ENCODE measurements around the gene CALHM6.

The CALHM6 gene

DNA sequence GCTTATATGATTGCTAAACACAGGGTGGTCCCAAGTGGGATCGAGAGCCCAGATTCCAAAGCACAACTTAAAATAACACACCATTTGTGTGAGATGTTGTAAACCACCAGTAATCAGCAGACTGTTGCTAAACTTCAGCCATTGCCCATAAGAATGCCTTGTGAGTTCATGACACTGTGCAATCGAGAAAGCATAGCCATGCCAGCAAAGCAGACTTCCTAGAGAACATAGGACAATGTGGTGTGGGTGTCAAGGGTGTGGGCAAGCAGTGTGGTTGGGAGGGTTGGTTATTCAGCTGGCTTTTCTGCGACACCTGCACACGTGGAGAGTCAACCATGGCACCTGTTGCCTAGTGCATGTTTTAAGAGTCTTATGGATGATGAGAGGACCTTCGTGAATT, 16.1 kb upstream of the CALHM6 start:
- no peak for DNase-seq (ENCODE audit: low spot score)

GRCh38 chr6:116446399-116446798, 14.8 kb upstream of the CALHM6 start:
- no peak for DNase-seq (ENCODE audit: low spot score)

- DNase-seq (ENCODE audit: low spot score) = no peak
Observed at GRCh38 chr6:116447052-116447451, 14.1 kb upstream of the CALHM6 start.

- DNase-seq (ENCODE audit: low spot score) = no peak
Observed at GRCh38 chr6:116447496-116448011, 13.6 kb upstream of the CALHM6 start.

GRCh38 chr6:116449565-116449964, 11.6 kb upstream of the CALHM6 start:
- no peak for DNase-seq (ENCODE audit: low spot score)

GRCh38 chr6:116450185-116450710, 10.9 kb upstream of the CALHM6 start:
- DNase-seq (ENCODE audit: low spot score) = no peak

GRCh38 chr6:116450769-116451740, 10.1 kb upstream of the CALHM6 start:
- DNase-seq (ENCODE audit: low spot score) = no peak

DNA sequence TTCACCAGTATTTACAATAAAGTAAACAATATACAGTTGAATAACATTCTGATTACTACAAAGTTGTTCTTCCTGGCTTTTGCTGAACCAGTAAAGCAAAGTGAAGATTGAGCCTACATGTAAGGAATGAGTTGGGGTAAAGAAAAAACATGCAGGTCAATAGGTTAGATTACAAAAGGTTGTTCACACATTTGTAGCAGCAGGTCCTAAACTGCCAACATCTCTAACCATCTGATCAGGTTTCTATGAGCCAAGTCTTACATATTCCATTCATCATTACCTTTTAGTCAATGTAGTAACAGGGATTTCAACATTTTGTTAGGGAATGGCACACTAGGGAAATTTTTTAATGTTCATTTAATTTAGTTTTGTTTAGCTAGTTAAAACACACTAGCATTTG, 9.3 kb upstream of the CALHM6 start:
- no peak for DNase-seq (ENCODE audit: low spot score)

DNA sequence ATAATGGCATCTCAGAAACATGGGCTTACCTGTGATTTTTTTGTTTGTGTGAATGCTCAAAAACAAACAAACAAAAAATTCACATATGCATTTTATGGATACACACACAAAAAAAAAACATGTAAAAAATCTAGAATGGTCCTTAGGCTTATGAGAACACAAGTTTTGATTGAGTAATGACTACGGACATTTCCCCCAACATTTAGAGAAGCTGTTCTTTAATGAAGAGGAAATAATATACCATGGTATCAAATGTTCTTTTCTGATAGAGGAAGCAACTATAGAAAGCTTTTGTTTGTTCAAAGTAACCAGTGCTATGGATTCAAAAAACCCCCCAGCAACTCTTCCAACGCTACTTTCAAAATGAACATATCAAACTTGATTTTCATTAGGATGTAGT, 8.6 kb upstream of the CALHM6 start:
- no peak for DNase-seq (ENCODE audit: low spot score)

DNA sequence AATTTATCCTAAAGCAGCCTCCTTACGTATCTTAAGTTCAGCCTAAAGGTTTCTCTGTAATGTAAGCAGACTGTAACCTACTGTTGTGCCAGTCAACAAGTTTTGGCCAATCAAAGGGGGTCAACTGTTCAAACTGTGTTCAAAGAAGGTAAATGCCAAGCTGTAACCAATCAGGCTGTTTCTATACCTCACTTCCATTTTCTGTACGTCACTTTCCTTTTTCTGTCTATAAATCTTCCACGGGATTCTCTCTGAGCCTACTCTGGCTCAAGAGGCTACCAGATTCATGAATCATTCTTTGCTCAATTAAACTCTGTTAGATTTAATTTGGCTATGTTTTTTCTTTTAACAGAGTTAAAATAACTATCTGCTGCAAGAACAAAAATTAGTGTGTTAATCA, 5.1 kb upstream of the CALHM6 start:
- DNase-seq (ENCODE audit: low spot score) = no peak

DNA sequence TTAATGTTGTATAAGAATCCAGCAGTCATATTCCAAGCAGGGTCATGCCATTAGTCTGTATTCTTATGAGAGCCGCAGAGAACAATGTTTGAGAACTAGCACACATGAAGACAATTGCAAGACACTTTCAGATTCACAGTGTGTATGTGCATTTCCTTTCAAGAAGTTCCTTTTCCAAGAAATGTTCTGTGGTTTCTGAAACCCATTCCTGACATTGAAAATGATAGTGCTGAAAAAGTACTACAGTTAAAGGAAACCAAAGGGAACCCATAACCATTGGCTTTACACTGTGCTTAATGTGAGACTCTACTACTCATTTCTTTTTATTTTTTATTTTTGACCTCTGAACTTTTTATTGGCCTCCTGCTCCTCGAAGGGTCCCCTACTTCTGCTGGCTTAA, 4.2 kb upstream of the CALHM6 start:
- no peak for DNase-seq (ENCODE audit: low spot score)

DNA sequence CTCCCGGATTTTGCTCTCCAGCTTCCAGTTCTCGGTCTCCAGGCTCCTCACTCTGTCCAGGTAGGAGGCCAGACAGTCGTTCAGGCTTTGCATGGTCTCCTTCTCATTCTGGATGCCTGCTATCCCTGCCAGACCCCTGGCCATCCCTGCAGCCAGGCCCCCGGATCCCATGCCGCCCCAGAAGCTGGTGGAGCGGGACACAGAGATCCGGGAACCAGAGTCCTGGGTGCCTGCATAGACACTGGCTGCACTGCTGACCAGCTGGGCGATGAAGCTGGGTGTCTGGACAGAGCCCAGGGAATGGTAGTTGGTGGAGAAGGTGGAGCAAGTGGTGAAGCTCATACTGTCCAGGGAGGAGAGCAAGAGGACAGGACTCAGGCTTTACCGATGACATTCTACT, 2.9 kb upstream of the CALHM6 start:
- no peak for DNase-seq (ENCODE audit: low spot score)

GRCh38 chr6:116459927-116460326, 1.2 kb upstream of the CALHM6 start:
- no peak for DNase-seq (ENCODE audit: low spot score)

- peak; percentile 77 for DNase-seq (ENCODE audit: low spot score)
Observed at GRCh38 chr6:116461932-116462885, 1.0 kb downstream of the CALHM6 start.

GRCh38 chr6:116463301-116463700, 2.1 kb downstream of the CALHM6 start:
- DNase-seq (ENCODE audit: low spot score) = no peak

- no peak for DNase-seq (ENCODE audit: low spot score)
Observed at GRCh38 chr6:116465246-116465645, 4.1 kb downstream of the CALHM6 start.

GRCh38 chr6:116467096-116467495, 5.9 kb downstream of the CALHM6 start:
- DNase-seq (ENCODE audit: low spot score) = no peak

- DNase-seq (ENCODE audit: low spot score) = no peak
Observed at GRCh38 chr6:116467514-116467913, 6.3 kb downstream of the CALHM6 start.

DNA sequence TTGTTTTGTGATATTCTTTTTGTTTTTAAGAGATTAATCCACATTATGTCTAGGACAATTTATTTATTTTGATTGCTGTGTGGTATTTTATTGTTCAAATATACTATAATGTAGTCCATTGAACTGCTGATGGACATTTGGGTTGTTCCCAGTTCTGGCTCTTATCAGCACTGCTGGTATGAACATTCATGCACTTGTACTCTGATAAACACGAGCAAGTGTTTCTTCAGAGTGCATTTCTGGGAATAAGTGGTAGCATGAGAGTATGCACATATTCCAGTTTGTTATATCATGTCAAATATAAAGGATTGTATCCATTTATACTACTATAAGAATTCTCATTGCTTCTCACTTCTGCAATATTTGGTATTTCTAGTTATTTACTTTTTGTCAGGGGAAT, 7.1 kb downstream of the CALHM6 start:
- no peak for DNase-seq (ENCODE audit: low spot score)

- DNase-seq (ENCODE audit: low spot score) = no peak
Observed at GRCh38 chr6:116471531-116471930, 10.4 kb downstream of the CALHM6 start.

- DNase-seq (ENCODE audit: low spot score) = no peak
Observed at GRCh38 chr6:116472706-116473105, 11.5 kb downstream of the CALHM6 start.

GRCh38 chr6:116475141-116475540, 14.0 kb downstream of the CALHM6 start:
- no peak for DNase-seq (ENCODE audit: low spot score)
